Measurements from ENCODE around the gene TMEM169. TPM values are rescaled to one million over a fixed set of nuclear protein-coding genes. Genes with fewer than 3 reads are reported as not detected.

The TMEM169 gene
- total and polyA plus RNA-seq, 10 of the 15 experiments (the other 5 are each of a cell fraction or from before 2014, with no cell fraction given) = 0.23 to 3.2 (median 2.3) TPM

GRCh38 chr2:216113572-216113971, 31.9 kb downstream of the TMEM169 start (continued):
- TF ChIP-seq SUPT20H (IDR thresholded peaks at IDR 0.05; ENCODE audit: borderline replicate concordance, control insufficient read depth, low read depth, low read length) (no peak), MYC (IDR thresholded peaks at IDR 0.05; ENCODE audit: insufficient read depth, insufficient read length, insufficient replicate concordance, low read length, severe bottlenecking) (no peak), ZBTB40 (IDR thresholded peaks at IDR 0.05; ENCODE audit: borderline replicate concordance) (no peak), TCF3 (IDR thresholded peaks at IDR 0.05; ENCODE audit: borderline replicate concordance, insufficient read depth, low read depth, low read length) (peak; percentile 86; the same call in 1 of the 2 replicates), SRF (IDR thresholded peaks at IDR 0.05; ENCODE audit: low read depth in 2 of 2, low read length in 2 of 2) (no peak), TARDBP (IDR thresholded peaks at IDR 0.05; ENCODE audit: borderline replicate concordance) (peak; percentile 51; the same call in 1 of the 2 replicates), EP300 (IDR thresholded peaks at IDR 0.05; ENCODE audit: borderline replicate concordance in 1 of 2, control insufficient read depth in 1 of 2, low read depth in 2 of 2, low read length in 2 of 2) (peak; percentile 59 to 86; a peak in 3 of 4 replicates), NR2C1 (IDR thresholded peaks at IDR 0.05) (no peak), TCF12 (IDR thresholded peaks at IDR 0.05; ENCODE audit: low read depth, low read length) (peak; percentile 97), SMC3 (IDR thresholded peaks at IDR 0.05; ENCODE audit: borderline replicate concordance, low read length) (0 out of 2 replicates have a peak, but pooled peaks have one; percentile 7), PML (IDR thresholded peaks at IDR 0.05; ENCODE audit: low read length) (peak; percentile 90; the same call in 1 of the 2 replicates), NRF1 (conservative IDR thresholded peaks at IDR 0.05; ENCODE audit: low read depth, low read length) (no peak), SREBF2 (IDR thresholded peaks at IDR 0.05; ENCODE audit: low read length) (no peak), ZNF217 (IDR thresholded peaks at IDR 0.05) (no peak)
- TF ChIP-seq, protein P1, sequence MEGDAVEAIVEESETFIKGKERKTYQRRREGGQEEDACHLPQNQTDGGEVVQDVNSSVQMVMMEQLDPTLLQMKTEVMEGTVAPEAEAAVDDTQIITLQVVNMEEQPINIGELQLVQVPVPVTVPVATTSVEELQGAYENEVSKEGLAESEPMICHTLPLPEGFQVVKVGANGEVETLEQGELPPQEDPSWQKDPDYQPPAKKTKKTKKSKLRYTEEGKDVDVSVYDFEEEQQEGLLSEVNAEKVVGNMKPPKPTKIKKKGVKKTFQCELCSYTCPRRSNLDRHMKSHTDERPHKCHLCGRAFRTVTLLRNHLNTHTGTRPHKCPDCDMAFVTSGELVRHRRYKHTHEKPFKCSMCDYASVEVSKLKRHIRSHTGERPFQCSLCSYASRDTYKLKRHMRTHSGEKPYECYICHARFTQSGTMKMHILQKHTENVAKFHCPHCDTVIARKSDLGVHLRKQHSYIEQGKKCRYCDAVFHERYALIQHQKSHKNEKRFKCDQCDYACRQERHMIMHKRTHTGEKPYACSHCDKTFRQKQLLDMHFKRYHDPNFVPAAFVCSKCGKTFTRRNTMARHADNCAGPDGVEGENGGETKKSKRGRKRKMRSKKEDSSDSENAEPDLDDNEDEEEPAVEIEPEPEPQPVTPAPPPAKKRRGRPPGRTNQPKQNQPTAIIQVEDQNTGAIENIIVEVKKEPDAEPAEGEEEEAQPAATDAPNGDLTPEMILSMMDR (IDR thresholded peaks at IDR 0.05 in 2 of 3, conservative IDR thresholded peaks at IDR 0.05 in 1 of 3; ENCODE audit: control insufficient read depth in 2 of 3, extremely low read depth in 1 of 3, insufficient read depth in 1 of 3, low read depth in 3 of 3, low read length in 3 of 3) = no peak
